OCI-M1 (cell line): ENCODE data around the gene TSEN54.

Experiments used
- DNase-seq: peaks from one replicate; lab custom pipeline; 2025; lab: John Stamatoyannopoulos, UW

Gene TSEN54

GRCh38 chr17:75544250-75544649, 27.9 kb downstream of the TSEN54 start:
- no peak for DNase-seq

GRCh38 chr17:75546181-75546580, 29.9 kb downstream of the TSEN54 start:
- no peak for DNase-seq

GRCh38 chr17:75547091-75547490, 30.8 kb downstream of the TSEN54 start:
- no peak for DNase-seq

GRCh38 chr17:75548813-75549212, 32.5 kb downstream of the TSEN54 start:
- no peak for DNase-seq

GRCh38 chr17:75549246-75550138, 33.2 kb downstream of the TSEN54 start:
- DNase-seq = no peak

- no peak for DNase-seq
Observed at GRCh38 chr17:75550139-75550465, 33.8 kb downstream of the TSEN54 start.

- DNase-seq = no peak
Observed at GRCh38 chr17:75551266-75551665, 34.9 kb downstream of the TSEN54 start.

- DNase-seq = no peak
Observed at GRCh38 chr17:75552425-75553294, 36.3 kb downstream of the TSEN54 start.

GRCh38 chr17:75553295-75554110, 37.2 kb downstream of the TSEN54 start:
- DNase-seq = peak; percentile 62

- no peak for DNase-seq
Observed at GRCh38 chr17:75555679-75556153, 39.4 kb downstream of the TSEN54 start.

- DNase-seq = no peak
Observed at GRCh38 chr17:75557075-75557851, 40.9 kb downstream of the TSEN54 start.

GRCh38 chr17:75557852-75558665, 41.7 kb downstream of the TSEN54 start:
- DNase-seq = no peak

- DNase-seq = no peak
Observed at GRCh38 chr17:75558666-75559530, 42.6 kb downstream of the TSEN54 start.

- DNase-seq = no peak
Observed at GRCh38 chr17:75559958-75560533, 43.7 kb downstream of the TSEN54 start.

- DNase-seq = no peak
Observed at GRCh38 chr17:75561927-75562603, 45.7 kb downstream of the TSEN54 start.

GRCh38 chr17:75563063-75563758, 46.9 kb downstream of the TSEN54 start:
- no peak for DNase-seq

- no peak for DNase-seq
Observed at GRCh38 chr17:75564195-75564594, 47.9 kb downstream of the TSEN54 start.

- no peak for DNase-seq
Observed at GRCh38 chr17:75565066-75565465, 48.7 kb downstream of the TSEN54 start.
